Ascending aorta (tissue), 2 donors: ENCODE measurements around the gene MRPL12. TPM values are rescaled to one million over a fixed set of nuclear protein-coding genes. Genes with fewer than 3 reads are reported as not detected.
A peak's percentile ranks its signal among the peaks of the same experiment; 100 is the strongest.

ENCODE experiments used
- DNase-seq, 2 donors: peaks; one replicate each; pipeline ENCODE4 v3.0.0-alpha.2; 2019; ENCODE audit warnings: low spot score in 2 of 2
- H3K27ac ChIP-seq, 2 donors: fragments of 200-600 bp; sonication (generic); one replicate each; pipeline ENCODE4 v1.5.1; 2016 to 2017; ENCODE audit warnings: mild to moderate bottlenecking in 1 of 2
- H3K27me3 ChIP-seq: fragments of 200-600 bp; sonication (generic); one replicate; pipeline ENCODE4 v1.5.1; 2017
- H3K36me3 ChIP-seq, 2 donors: fragments of 200-600 bp; sonication (generic); one replicate each; pipeline ENCODE4 v1.5.1; 2016
- H3K4me1 ChIP-seq, 2 donors: fragments of 200-600 bp; sonication (generic); one replicate each; pipeline ENCODE4 v1.5.1; 2016 to 2017; ENCODE audit warnings: mild to moderate bottlenecking in 1 of 2
- H3K4me3 ChIP-seq, 2 donors: fragments of 200-600 bp; sonication (generic); one replicate each; pipeline ENCODE4 v1.5.1; 2016 to 2017; ENCODE audit warnings: mild to moderate bottlenecking in 1 of 2
- H3K9me3 ChIP-seq, 2 donors: fragments of 200-600 bp; sonication (generic); one replicate each; pipeline ENCODE4 v1.5.1; 2016
- CTCF ChIP-seq, 3 experiments: fragments of 200-600 bp in 2 of 3; fragments of 450-650 bp in 1 of 3; sonication (generic) in 2 of 3; IDR thresholded peaks; one replicate each; pipeline ENCODE4 v1.5.1; 2016 to 2019; ENCODE audit warnings: antibody characterized with exemption in 3 of 3, mild to moderate bottlenecking in 1 of 3, moderate library complexity in 1 of 3
- intact Hi-C: fragments of 100-400 bp; cut with DNase I; formaldehyde crosslinking; loops from one replicate; pipeline ENCODE4 v1.15.1; 2023
- total RNA-seq: library from RNA; depleted of rRNA; stranded (reverse); fragments of >200 nt; gene quantifications from one replicate; pipeline ENCODE4 v1.1.0, GENCODE V29; 2016

Gene MRPL12
- total RNA-seq, 1 donor from 2014 or later, result 21.8 TPM

- Histone ChIP-seq H3K4me3 (peak overlapping the region; percentile 76 to 83), H3K27me3 (no peaks in the 10 kb centered on the region), H3K36me3 (peaks cover 39 to 41% of the 10 kb centered on the region in 2 donors), H3K4me1 (peaks cover 19 to 20% of the 10 kb centered on the region in 2 donors), H3K27ac (peak overlapping the region; percentile 87 to 96), H3K9me3 (no peaks in the 10 kb centered on the region)
- intact Hi-C loops, result loop anchor here (1.0 to 5.0 kb wide), 3 partner anchors 21 to 223 kb away; partner anchors contain the start of genes ARL16, MAFG, NPLOC4 and TSPAN10
- no peak for TF ChIP-seq CTCF (IDR thresholded peaks at IDR 0.05)
- no peak for DNase-seq
These were observed 834 bp downstream of the MRPL12 start for GRCh38 chr17:81703747-81704654.

- no peak for DNase-seq
- Histone ChIP-seq H3K36me3 (peaks cover 26 to 30% of the 10 kb centered on the region in 2 donors), H3K27me3 (no peaks in the 10 kb centered on the region), H3K9me3 (no peaks in the 10 kb centered on the region), H3K4me1 (peaks cover 19 to 20% of the 10 kb centered on the region in 2 donors), H3K27ac (no peak overlapping the region), H3K4me3 (no peak overlapping the region)
- intact Hi-C loops, result no loop called here
- no peak for TF ChIP-seq CTCF (IDR thresholded peaks at IDR 0.05)
These were observed 2.5 kb downstream of the MRPL12 start for GRCh38 chr17:81705518-81706231.

- Histone ChIP-seq H3K4me1 (peaks cover 19 to 23% of the 10 kb centered on the region in 2 donors), H3K9me3 (no peaks in the 10 kb centered on the region), H3K36me3 (peaks cover 21 to 25% of the 10 kb centered on the region in 2 donors), H3K27me3 (no peaks in the 10 kb centered on the region), H3K4me3 (no peak overlapping the region), H3K27ac (no peak overlapping the region)
- no peak for TF ChIP-seq CTCF (IDR thresholded peaks at IDR 0.05)
- no peak for DNase-seq
- intact Hi-C loops, result no loop called here
These were observed 3.1 kb downstream of the MRPL12 start for GRCh38 chr17:81706232-81706611.

GRCh38 chr17:81706757-81707624 is 3.8 kb downstream of the MRPL12 start:
- Histone ChIP-seq H3K27ac (no peak overlapping the region), H3K27me3 (no peaks in the 10 kb centered on the region), H3K4me1 (peaks cover 16 to 23% of the 10 kb centered on the region in 2 donors), H3K4me3 (no peak overlapping the region), H3K36me3 (peaks cover 16 to 19% of the 10 kb centered on the region in 2 donors), H3K9me3 (no peaks in the 10 kb centered on the region)
- no peak for TF ChIP-seq CTCF (IDR thresholded peaks at IDR 0.05)
- intact Hi-C loops, result no loop called here
- no peak for DNase-seq
